ENCODE measurements around the gene NR5A2.

GRCh38 chr1:200157715-200158114 is 130.2 kb downstream of the NR5A2 start:
- TF ChIP-seq CTCF (conservative IDR thresholded peaks at IDR 0.05 in 1 of 2, IDR thresholded peaks at IDR 0.05 in 1 of 2; ENCODE audit: extremely low read depth in 1 of 2, insufficient read depth in 1 of 2, low read depth in 1 of 2, low read length in 2 of 2), result no peak
- no peak for TF ChIP-seq EZH2 (IDR thresholded peaks at IDR 0.05; ENCODE audit: borderline replicate concordance, low read length)

Measured in mammary epithelial cell (primary cell).